Measurements from ENCODE around the gene STOX2. TPM values are rescaled to one million over a fixed set of nuclear protein-coding genes. Genes with fewer than 3 reads are reported as not detected.

STOX2 gene
- polyA plus RNA-seq, 1 donor from 2014 or later = 26.1 TPM

- no peak overlapping the region for H3K4me3 ChIP-seq (ENCODE audit: low read length)
- no peaks in the 10 kb centered on the region for H3K36me3 ChIP-seq (ENCODE audit: insufficient read depth, low read length)
- no peak overlapping the region for H2AFZ ChIP-seq (ENCODE audit: low read depth, low read length)
- H3K79me2 ChIP-seq (replicated peaks; ENCODE audit: insufficient read depth, low read length) = no peaks in the 10 kb centered on the region
- no peak overlapping the region for H3K27ac ChIP-seq (ENCODE audit: low read length)
- H3K9me2 ChIP-seq (ENCODE audit: insufficient read depth, low read length) = no peaks in the 10 kb centered on the region
- no peaks in the 10 kb centered on the region for H4K20me1 ChIP-seq (ENCODE audit: insufficient read depth)
- no peak overlapping the region for H3K4me2 ChIP-seq (ENCODE audit: low read length)
- H3K9ac ChIP-seq (ENCODE audit: low read length) = no peak overlapping the region
- H3K9me3 ChIP-seq (ENCODE audit: low read length) = no peaks in the 10 kb centered on the region
- H3K27me3 ChIP-seq (ENCODE audit: insufficient read depth, low read depth, low read length) = no peaks in the 10 kb centered on the region
- no peak for TF ChIP-seq MXI1 (conservative IDR thresholded peaks at IDR 0.05; ENCODE audit: poor library complexity, severe bottlenecking)
- H3F3A ChIP-seq (ENCODE audit: insufficient read depth, low read length, poor library complexity, severe bottlenecking) = no peaks in the 10 kb centered on the region
Measured at GRCh38 chr4:184064877-184065276, 159.8 kb downstream of the STOX2 start.

GRCh38 chr4:184066584-184067300 is 161.6 kb downstream of the STOX2 start:
- Histone ChIP-seq H3K27me3 (ENCODE audit: insufficient read depth, low read depth, low read length) (no peaks in the 10 kb centered on the region), H3K79me2 (replicated peaks; ENCODE audit: insufficient read depth, low read length) (no peaks in the 10 kb centered on the region), H4K20me1 (ENCODE audit: insufficient read depth) (no peaks in the 10 kb centered on the region), H3K9ac (ENCODE audit: low read length) (no peak overlapping the region), H3K27ac (ENCODE audit: low read length) (no peak overlapping the region), H3K36me3 (ENCODE audit: insufficient read depth, low read length) (no peaks in the 10 kb centered on the region), H3K4me3 (ENCODE audit: low read length) (no peak overlapping the region), H2AFZ (ENCODE audit: low read depth, low read length) (no peak overlapping the region), H3F3A (ENCODE audit: insufficient read depth, low read length, poor library complexity, severe bottlenecking) (no peaks in the 10 kb centered on the region), H3K4me2 (ENCODE audit: low read length) (no peak overlapping the region), H3K9me2 (ENCODE audit: insufficient read depth, low read length) (no peaks in the 10 kb centered on the region), H3K9me3 (ENCODE audit: low read length) (no peaks in the 10 kb centered on the region)
- TF ChIP-seq TAF1 (IDR thresholded peaks at IDR 0.05; ENCODE audit: low read depth) = no peak
- no peak for TF ChIP-seq POLR2AphosphoS5 (IDR thresholded peaks at IDR 0.05)
- TF ChIP-seq CTCF (IDR thresholded peaks at IDR 0.05; ENCODE audit: poor library complexity, severe bottlenecking) = no peak
- TF ChIP-seq REST (IDR thresholded peaks at IDR 0.05; ENCODE audit: borderline replicate concordance) = no peak
- no peak for TF ChIP-seq MXI1 (conservative IDR thresholded peaks at IDR 0.05; ENCODE audit: poor library complexity, severe bottlenecking)
- no peak for TF ChIP-seq RAD21 (conservative IDR thresholded peaks at IDR 0.05)
- no peak for TF ChIP-seq EZH2 (IDR thresholded peaks at IDR 0.05; ENCODE audit: borderline replicate concordance, insufficient read depth, low read length, poor library complexity, severe bottlenecking)
- no peak for TF ChIP-seq EP300 (conservative IDR thresholded peaks at IDR 0.05; ENCODE audit: poor library complexity, severe bottlenecking)
- no peak for TF ChIP-seq SMC3 (conservative IDR thresholded peaks at IDR 0.05; ENCODE audit: poor library complexity)

All from neural cell (in vitro differentiated cells).